Skin epidermis (tissue), 12 donors: Measurements from ENCODE around the gene VSIG8.

ENCODE experiments used
- H3K27ac ChIP-seq, 21 experiments: fragments of 200-600 bp; sonication (generic) in 11 of 21; one replicate each; pipeline ENCODE4 v1.5.0; 2020; ENCODE audit warnings: mild to moderate bottlenecking in 3 of 21, inconsistent platforms in 2 of 21, moderate library complexity in 2 of 21
- H3K4me3 ChIP-seq, 7 experiments: fragments of 200-600 bp; sonication (generic) in 2 of 7; one replicate each; pipeline ENCODE4 v1.5.0; 2020; ENCODE audit warnings: inconsistent platforms in 2 of 7, mild to moderate bottlenecking in 2 of 7, moderate library complexity in 1 of 7

VSIG8 gene

DNA sequence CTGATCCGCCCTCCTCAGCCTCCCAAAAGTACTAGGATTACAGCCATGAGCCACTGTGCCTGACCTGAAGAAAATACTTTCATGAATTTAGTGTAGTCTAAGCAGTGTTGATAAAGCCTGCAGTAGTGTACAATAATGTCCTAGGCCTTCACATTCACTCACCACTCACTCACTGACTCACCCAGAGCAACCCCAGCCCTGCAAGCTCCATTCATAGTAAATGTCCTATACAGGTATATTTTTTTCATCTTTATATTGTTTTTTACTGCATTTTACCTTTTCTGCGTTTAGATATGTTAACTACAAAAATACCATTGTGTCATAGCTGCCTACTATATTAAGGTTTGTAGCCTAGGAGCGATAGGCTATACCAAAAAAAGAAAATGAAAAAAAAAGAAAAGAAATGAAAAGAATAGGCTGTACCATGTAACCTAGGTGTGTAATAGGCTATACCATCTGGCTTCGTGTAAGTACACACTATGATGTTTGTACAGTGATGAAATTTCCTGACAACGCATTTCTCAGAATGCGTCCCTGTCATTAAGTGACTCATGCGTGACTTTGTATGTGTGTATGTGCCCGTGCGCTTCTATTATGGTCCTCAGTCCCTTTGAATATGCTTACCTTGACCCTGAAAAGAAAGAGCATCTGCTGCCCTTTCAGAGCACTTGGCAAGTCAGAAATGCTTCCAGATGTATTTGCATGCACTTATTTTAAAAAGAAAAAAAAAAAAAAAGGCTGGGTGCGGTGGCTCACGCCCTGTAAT lies 45.0 kb downstream of the VSIG8 start:
- H3K27ac ChIP-seq, result no peak overlapping the region

DNA sequence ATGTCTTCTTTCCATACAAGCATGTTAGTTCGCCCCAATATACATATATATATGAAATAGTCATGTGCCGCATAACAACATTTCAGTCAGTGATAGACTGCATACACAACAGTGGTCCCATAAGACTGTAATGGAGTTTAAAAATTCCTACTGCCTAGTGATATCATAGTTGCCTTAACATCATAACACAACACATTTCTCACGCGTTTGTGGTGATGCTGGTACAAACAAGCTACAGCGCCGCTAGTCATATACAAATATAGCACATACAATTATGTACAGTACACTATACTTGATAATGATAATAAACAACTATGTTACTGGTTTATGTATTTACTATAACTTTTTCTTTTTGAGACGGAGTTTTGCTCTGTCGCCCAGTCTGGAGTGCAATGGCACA lies 46.5 kb downstream of the VSIG8 start:
- no peak overlapping the region for H3K4me3 ChIP-seq
- H3K27ac ChIP-seq, result no peak overlapping the region

More for the DNA sequence above, 45.0 kb downstream of the VSIG8 start:
- H3K4me3 ChIP-seq, result no peak overlapping the region

GRCh38 chr1:159804924-159805323 lies 57.5 kb downstream of the VSIG8 start:
- no peak overlapping the region for H3K4me3 ChIP-seq
- H3K27ac ChIP-seq, result no peak overlapping the region
